Natural killer cell (primary cell): ENCODE measurements around the gene APOL1. TPM values are rescaled to one million over a fixed set of nuclear protein-coding genes. Genes with fewer than 3 reads are reported as not detected.
A peak's percentile ranks its signal among the peaks of the same experiment; 100 is the strongest.

Experiments
- ATAC-seq, 3 donors: fragments of 150-1000 bp in 2 of 3; fragments of 200-7000 bp in 1 of 3; cut with Tn5 transposase; 1 replicate in 1 of 3; 2 replicates in 2 of 3; pipeline ENCODE4 v1.10.0; 2021; ENCODE audit warnings: mild to moderate bottlenecking in 2 of 3, moderate library complexity in 2 of 3
- DNase-seq, 2 donors: peaks; one replicate each; pipeline versions ENCODE4 v3.0.0 to v3.0.0-alpha.2; 2013 to 2021; ENCODE audit warnings: mixed read lengths in 1 of 2
- H3K27ac ChIP-seq: one replicate; pipeline ENCODE4 v1.5.1; 2013; ENCODE audit warnings: mild to moderate bottlenecking, low read length
- H3K27me3 ChIP-seq: one replicate; pipeline ENCODE4 v1.6.1; 2013; ENCODE audit warnings: low read length; ENCODE audit not compliant: control insufficient read depth, insufficient read depth
- H3K36me3 ChIP-seq: one replicate; pipeline ENCODE4 v1.6.1; 2013; ENCODE audit warnings: low read length; ENCODE audit not compliant: control insufficient read depth, insufficient read depth
- H3K4me1 ChIP-seq: one replicate; pipeline ENCODE4 v1.6.1; 2013; ENCODE audit warnings: low read length; ENCODE audit not compliant: control insufficient read depth, insufficient read depth
- H3K4me3 ChIP-seq: one replicate; pipeline ENCODE4 v1.5.1; 2013; ENCODE audit warnings: low read length
- H3K9me3 ChIP-seq: one replicate; pipeline ENCODE4 v1.6.1; 2013; ENCODE audit warnings: low read length; ENCODE audit not compliant: control insufficient read depth, insufficient read depth
- H3K27ac Mint-ChIP-seq, 2 donors: one replicate each; pipeline ENCODE4 v1.8.0; 2022; ENCODE audit warnings: mild to moderate bottlenecking in 2 of 2, mixed read lengths in 2 of 2, moderate library complexity in 1 of 2
- H3K27me3 Mint-ChIP-seq, 2 donors: one replicate each; pipeline ENCODE4 v1.8.0; 2022; ENCODE audit warnings: low read depth in 2 of 2, mixed read lengths in 2 of 2
- H3K36me3 Mint-ChIP-seq: one replicate; pipeline ENCODE4 v1.8.0; 2022; ENCODE audit warnings: mixed read lengths
- H3K4me1 Mint-ChIP-seq, 2 donors: one replicate each; pipeline ENCODE4 v1.8.0; 2022; ENCODE audit warnings: mixed read lengths in 2 of 2
- H3K4me3 Mint-ChIP-seq: one replicate; pipeline ENCODE4 v1.8.0; 2022; ENCODE audit warnings: mild to moderate bottlenecking, moderate library complexity, mixed read lengths
- H3K9me3 Mint-ChIP-seq, 2 donors: one replicate each; pipeline ENCODE4 v1.8.0; 2022; ENCODE audit warnings: mixed read lengths in 2 of 2
- CTCF ChIP-seq: fragments of 200-600 bp; IDR thresholded peaks from one replicate; pipeline ENCODE4 v1.8.0; 2022; ENCODE audit warnings: antibody characterized with exemption
- WGBS: methylation state at CpG from one replicate; pipeline ENCODE4 v1.1.7; 2013; ENCODE audit warnings: missing lambda C conversion rate; ENCODE audit not compliant: insufficient coverage; 5-methylcytosine and 5-hydroxymethylcytosine counted together
- intact Hi-C: fragments of 100-400 bp; cut with micrococcal nuclease; formaldehyde crosslinking; loops from one replicate; pipeline ENCODE4 v1.14.2; 2022
- total RNA-seq, 4 donors: library from RNA; stranded (reverse); fragments of 120-200 nt in 1 of 4; gene quantifications; one replicate each; pipeline versions ENCODE4 v1.2.3 to v1.2.4, GENCODE V29; 2013 to 2022

The APOL1 gene
- total RNA-seq, 3 donors from 2014 or later (not counting 1 experiment from before 2014, with no cell fraction given): 39.5 to 51.2 (median 49.6) TPM

- ATAC-seq: no peak
- H3K27me3 ChIP-seq: no peaks in the 10 kb centered on the region
Observed at GRCh38 chr22:36210224-36210623, 42.7 kb upstream of the APOL1 start.

GRCh38 chr22:36211237-36211861 lies 41.6 kb upstream of the APOL1 start:
- Mint-ChIP-seq H3K4me3 (peak overlapping the region; percentile 7), H3K27me3 (peaks cover 24 to 48% of the 10 kb centered on the region in 2 donors), H3K4me1 (peaks cover 13 to 23% of the 10 kb centered on the region in 2 donors), H3K36me3 (peaks cover 13% of the 10 kb centered on the region), H3K27ac (no peak overlapping the region), H3K9me3 (peaks cover 4% of the 10 kb centered on the region in 2 donors)
- TF ChIP-seq CTCF: no peak
- 43% methylated on average over 4 of the region's 4 CpGs for WGBS
- intact Hi-C loops: no loop called here
- Histone ChIP-seq H3K27me3 (no peaks in the 10 kb centered on the region), H3K27ac (no peak overlapping the region), H3K4me3 (no peak overlapping the region), H3K9me3 (peaks cover 8% of the 10 kb centered on the region), H3K4me1 (peaks cover 21% of the 10 kb centered on the region), H3K36me3 (no peaks in the 10 kb centered on the region)
- ATAC-seq: peak in 1 of 3 donors; percentile 64
- peak in 1 of 2 donors; percentile 18 for DNase-seq

More at GRCh38 chr22:36210224-36210623, 42.7 kb upstream of the APOL1 start:
- Mint-ChIP-seq H3K9me3 (peaks cover 4% of the 10 kb centered on the region in 2 donors), H3K36me3 (peaks cover 13% of the 10 kb centered on the region), H3K4me1 (peaks cover 13 to 23% of the 10 kb centered on the region in 2 donors), H3K27me3 (peaks cover 18 to 39% of the 10 kb centered on the region in 2 donors), H3K27ac (no peak overlapping the region), H3K4me3 (no peak overlapping the region)
- DNase-seq: no peak
- intact Hi-C loops: no loop called here
- WGBS: no CpG with 5 or more reads among the region's 3 CpGs
- H3K4me1 ChIP-seq: peaks cover 21% of the 10 kb centered on the region
- TF ChIP-seq CTCF: no peak
- peaks cover 8% of the 10 kb centered on the region for H3K9me3 ChIP-seq
- no peak overlapping the region for H3K4me3 ChIP-seq
- no peak overlapping the region for H3K27ac ChIP-seq
- no peaks in the 10 kb centered on the region for H3K36me3 ChIP-seq

GRCh38 chr22:36212901-36213300 lies 40.0 kb upstream of the APOL1 start:
- no peak overlapping the region for H3K4me3 Mint-ChIP-seq
- peaks cover 8% of the 10 kb centered on the region for H3K9me3 ChIP-seq
- H3K27ac ChIP-seq: no peak overlapping the region
- intact Hi-C loops: no loop called here
- H3K4me3 ChIP-seq: no peak overlapping the region
- TF ChIP-seq CTCF: no peak
- peaks cover 24 to 61% of the 10 kb centered on the region in 2 donors for H3K27me3 Mint-ChIP-seq
- no peaks in the 10 kb centered on the region for H3K36me3 ChIP-seq
- ATAC-seq (peak in 1 of 3 donors; percentile 63), DNase-seq (no peak)
- H3K27ac Mint-ChIP-seq: no peak overlapping the region
- H3K27me3 ChIP-seq: no peaks in the 10 kb centered on the region
- H3K4me1 Mint-ChIP-seq: peaks cover 13 to 23% of the 10 kb centered on the region in 2 donors
- H3K9me3 Mint-ChIP-seq: peaks cover 4% of the 10 kb centered on the region in 2 donors
- peaks cover 21% of the 10 kb centered on the region for H3K4me1 ChIP-seq
- peaks cover 13% of the 10 kb centered on the region for H3K36me3 Mint-ChIP-seq

GRCh38 chr22:36213586-36213985 lies 39.3 kb upstream of the APOL1 start:
- H3K9me3 ChIP-seq: peaks cover 8% of the 10 kb centered on the region
- ATAC-seq: no peak
- TF ChIP-seq CTCF: no peak
- DNase-seq: no peak
- H3K27me3 ChIP-seq: no peaks in the 10 kb centered on the region
- peaks cover 10% of the 10 kb centered on the region for H3K36me3 Mint-ChIP-seq
- H3K36me3 ChIP-seq: no peaks in the 10 kb centered on the region
- peaks cover 4% of the 10 kb centered on the region in 2 donors for H3K9me3 Mint-ChIP-seq
- H3K27me3 Mint-ChIP-seq: peaks cover 24 to 66% of the 10 kb centered on the region in 2 donors
- WGBS: 90% methylated on average over 2 of the region's 4 CpGs
- H3K4me1 Mint-ChIP-seq: peaks cover 13 to 23% of the 10 kb centered on the region in 2 donors
- no peak overlapping the region for H3K27ac ChIP-seq
- H3K27ac Mint-ChIP-seq: no peak overlapping the region
- no peak overlapping the region for H3K4me3 Mint-ChIP-seq
- intact Hi-C loops: no loop called here
- no peak overlapping the region for H3K4me3 ChIP-seq
- peaks cover 21% of the 10 kb centered on the region for H3K4me1 ChIP-seq
